GM12892 (cell line): ENCODE results near the gene CPNE7.

Experiments used
- POLR2A ChIP-seq: IDR thresholded peaks from 2 replicates; pipeline ENCODE4 v1.6.1; 2011; ENCODE audit warnings: low read depth, low read length, control low read depth
- POLR2AphosphoS5 ChIP-seq: IDR thresholded peaks from 2 replicates; pipeline ENCODE4 v1.6.1; 2011; ENCODE audit warnings: low read depth, low read length, control low read depth
- TAF1 ChIP-seq: IDR thresholded peaks from 2 replicates; pipeline ENCODE4 v1.6.1; 2011; ENCODE audit warnings: low read depth, mild to moderate bottlenecking, control low read depth, low read length, borderline replicate concordance

DNA sequence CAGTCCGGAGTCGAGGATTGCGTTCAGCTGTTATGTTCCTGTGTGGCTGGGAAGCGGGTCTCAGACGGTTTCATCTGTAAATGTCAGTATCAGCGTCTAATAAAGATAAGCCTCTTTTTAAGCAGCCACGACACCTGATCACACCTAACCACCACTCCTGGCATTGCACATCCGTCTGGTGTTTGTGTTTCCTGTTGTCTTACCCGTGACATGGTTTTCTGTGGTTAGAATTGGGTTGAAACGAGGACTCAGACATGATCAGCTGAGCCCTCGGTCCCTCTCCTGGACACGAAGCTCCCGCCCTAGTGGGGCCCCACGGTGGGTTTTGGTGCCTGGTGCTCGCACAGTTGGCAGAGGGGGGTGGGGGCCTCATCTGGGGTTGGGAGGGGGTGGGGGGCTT, 18.3 kb downstream of the CPNE7 start:
- TF ChIP-seq POLR2A (no peak), POLR2AphosphoS5 (no peak), TAF1 (no peak)
